SK-N-SH treated with all-trans-retinoic acid at 6 μM for 48 hours (cell line): Measurements from ENCODE around the gene ZNF274.

Experiments
- ATAC-seq: fragments of 200-7000 bp; cut with Tn5 transposase; 3 replicates; pipeline ENCODE4 v1.9.1; 2020; ENCODE audit warnings: mild to moderate bottlenecking, moderate library complexity
- ARNTL ChIP-seq: fragments of 450-650 bp; formaldehyde crosslinking; IDR thresholded peaks from 2 replicates; pipeline ENCODE4 v1.5.0; 2020; ENCODE audit warnings: low read depth, mild to moderate bottlenecking, moderate library complexity, borderline replicate concordance
- BACH2 ChIP-seq: fragments of 250-450 bp; sonication (Bioruptor Pico); IDR thresholded peaks from 2 replicates; pipeline ENCODE4 v1.9.0; 2021; ENCODE audit warnings: mild to moderate bottlenecking, borderline replicate concordance
- ESRRG ChIP-seq: fragments of 250-450 bp; sonication (Bioruptor Pico); IDR thresholded peaks from 2 replicates; pipeline ENCODE4 v1.6.1; 2021; ENCODE audit warnings: mild to moderate bottlenecking
- ISL1 ChIP-seq: fragments of 250-450 bp; sonication (Bioruptor Pico); IDR thresholded peaks from 2 replicates; pipeline ENCODE4 v2.1.2; 2022; ENCODE audit warnings: mild to moderate bottlenecking, moderate library complexity
- OSR1 ChIP-seq: fragments of 250-450 bp; sonication (Bioruptor Pico); IDR thresholded peaks from 2 replicates; pipeline ENCODE4 v1.8.0; 2022; ENCODE audit warnings: moderate library complexity, mild to moderate bottlenecking, inconsistent platforms
- PPARA ChIP-seq: fragments of 250-450 bp; sonication (Bioruptor Pico); IDR thresholded peaks from 2 replicates; pipeline ENCODE4 v1.5.0; 2020; ENCODE audit warnings: mild to moderate bottlenecking, borderline replicate concordance
- RARB ChIP-seq: fragments of 250-450 bp; sonication (Bioruptor Pico); IDR thresholded peaks from 2 replicates; pipeline ENCODE4 v1.8.0; 2021; ENCODE audit warnings: mild to moderate bottlenecking, moderate library complexity
- SNAI2 ChIP-seq: fragments of 250-450 bp; sonication (Bioruptor Pico); IDR thresholded peaks from 2 replicates; pipeline ENCODE4 v1.5.0; 2020; ENCODE audit warnings: mild to moderate bottlenecking, moderate library complexity
- TOX ChIP-seq: fragments of 250-450 bp; sonication (Bioruptor Pico); IDR thresholded peaks from 2 replicates; pipeline ENCODE4 v1.8.0; 2021; ENCODE audit warnings: mild to moderate bottlenecking, moderate library complexity, borderline replicate concordance
- ZNF565 ChIP-seq: fragments of 450-650 bp; formaldehyde crosslinking; conservative IDR thresholded peaks from 2 replicates; pipeline ENCODE4 v1.5.0; 2020; ENCODE audit warnings: low read depth, mild to moderate bottlenecking, moderate library complexity
- ZNF70 ChIP-seq: fragments of 450-650 bp; formaldehyde crosslinking; IDR thresholded peaks from 2 replicates; pipeline ENCODE4 v1.5.0; 2020; ENCODE audit warnings: mild to moderate bottlenecking, moderate library complexity
- ZNF8 ChIP-seq: fragments of 450-650 bp; formaldehyde crosslinking; IDR thresholded peaks from 2 replicates; pipeline ENCODE4 v1.5.0; 2020; ENCODE audit warnings: mild to moderate bottlenecking, moderate library complexity
- TF ChIP-seq, protein P1 (sequence below): fragments of 250-450 bp; sonication (Bioruptor Pico); IDR thresholded peaks from 2 replicates; pipeline ENCODE4 v1.8.0; 2021; ENCODE audit warnings: low read depth, mild to moderate bottlenecking, moderate library complexity, borderline replicate concordance
- TF ChIP-seq, protein P2 (sequence below): fragments of 250-450 bp; sonication (Bioruptor Pico); IDR thresholded peaks from 2 replicates; pipeline ENCODE4 v1.5.0; 2020; ENCODE audit warnings: mild to moderate bottlenecking, moderate library complexity
- TF ChIP-seq, protein P3 (sequence below): fragments of 250-450 bp; sonication (Bioruptor Pico); IDR thresholded peaks from 2 replicates; pipeline ENCODE4 v1.5.1; 2021; ENCODE audit warnings: mild to moderate bottlenecking, moderate library complexity
- TF ChIP-seq, protein P4 (sequence below): fragments of 250-450 bp; sonication (Bioruptor Pico); IDR thresholded peaks from 2 replicates; pipeline ENCODE4 v1.8.0; 2020; ENCODE audit warnings: mild to moderate bottlenecking, moderate library complexity, borderline replicate concordance
- TF ChIP-seq, protein P5 (sequence below): fragments of 250-450 bp; sonication (Bioruptor Pico); IDR thresholded peaks from 2 replicates; pipeline ENCODE4 v1.5.1; 2020; ENCODE audit warnings: low read depth, mild to moderate bottlenecking, moderate library complexity

Gene ZNF274

DNA sequence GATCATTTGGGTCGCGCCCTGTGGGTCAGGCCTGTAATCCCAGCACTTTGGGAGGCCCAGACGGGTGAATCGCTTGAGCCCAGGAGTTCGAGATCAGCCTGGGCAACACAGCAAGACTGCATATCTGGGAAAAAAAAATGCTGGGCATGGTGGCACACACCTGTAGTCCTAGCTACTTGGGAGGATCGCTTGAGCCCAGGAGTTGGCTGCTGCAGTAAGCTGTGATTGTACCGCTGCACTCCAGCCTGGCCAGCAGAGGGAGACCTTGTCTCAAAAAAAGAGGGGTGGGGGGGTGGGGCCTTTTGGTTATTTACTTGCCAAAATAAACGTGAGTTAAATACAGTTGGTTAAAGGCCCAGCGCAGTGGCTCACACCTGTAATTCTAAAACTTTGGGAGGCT is 36.0 kb downstream of the ZNF274 start:
- TF ChIP-seq ESRRG: no peak
- TF ChIP-seq, protein P1, sequence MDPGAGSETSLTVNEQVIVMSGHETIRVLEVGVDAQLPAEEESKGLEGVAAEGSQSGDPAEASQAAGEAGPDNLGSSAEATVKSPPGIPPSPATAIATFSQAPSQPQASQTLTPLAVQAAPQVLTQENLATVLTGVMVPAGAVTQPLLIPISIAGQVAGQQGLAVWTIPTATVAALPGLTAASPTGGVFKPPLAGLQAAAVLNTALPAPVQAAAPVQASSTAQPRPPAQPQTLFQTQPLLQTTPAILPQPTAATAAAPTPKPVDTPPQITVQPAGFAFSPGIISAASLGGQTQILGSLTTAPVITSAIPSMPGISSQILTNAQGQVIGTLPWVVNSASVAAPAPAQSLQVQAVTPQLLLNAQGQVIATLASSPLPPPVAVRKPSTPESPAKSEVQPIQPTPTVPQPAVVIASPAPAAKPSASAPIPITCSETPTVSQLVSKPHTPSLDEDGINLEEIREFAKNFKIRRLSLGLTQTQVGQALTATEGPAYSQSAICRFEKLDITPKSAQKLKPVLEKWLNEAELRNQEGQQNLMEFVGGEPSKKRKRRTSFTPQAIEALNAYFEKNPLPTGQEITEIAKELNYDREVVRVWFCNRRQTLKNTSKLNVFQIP: no peak
- TF ChIP-seq ARNTL: no peak
- no peak for TF ChIP-seq SNAI2 (CRISPR knock-in tag)
- TF ChIP-seq TOX (CRISPR knock-in tag): no peak
- TF ChIP-seq ZNF565: no peak
- TF ChIP-seq ZNF70 (CRISPR knock-in tag): no peak
- TF ChIP-seq, protein P2, sequence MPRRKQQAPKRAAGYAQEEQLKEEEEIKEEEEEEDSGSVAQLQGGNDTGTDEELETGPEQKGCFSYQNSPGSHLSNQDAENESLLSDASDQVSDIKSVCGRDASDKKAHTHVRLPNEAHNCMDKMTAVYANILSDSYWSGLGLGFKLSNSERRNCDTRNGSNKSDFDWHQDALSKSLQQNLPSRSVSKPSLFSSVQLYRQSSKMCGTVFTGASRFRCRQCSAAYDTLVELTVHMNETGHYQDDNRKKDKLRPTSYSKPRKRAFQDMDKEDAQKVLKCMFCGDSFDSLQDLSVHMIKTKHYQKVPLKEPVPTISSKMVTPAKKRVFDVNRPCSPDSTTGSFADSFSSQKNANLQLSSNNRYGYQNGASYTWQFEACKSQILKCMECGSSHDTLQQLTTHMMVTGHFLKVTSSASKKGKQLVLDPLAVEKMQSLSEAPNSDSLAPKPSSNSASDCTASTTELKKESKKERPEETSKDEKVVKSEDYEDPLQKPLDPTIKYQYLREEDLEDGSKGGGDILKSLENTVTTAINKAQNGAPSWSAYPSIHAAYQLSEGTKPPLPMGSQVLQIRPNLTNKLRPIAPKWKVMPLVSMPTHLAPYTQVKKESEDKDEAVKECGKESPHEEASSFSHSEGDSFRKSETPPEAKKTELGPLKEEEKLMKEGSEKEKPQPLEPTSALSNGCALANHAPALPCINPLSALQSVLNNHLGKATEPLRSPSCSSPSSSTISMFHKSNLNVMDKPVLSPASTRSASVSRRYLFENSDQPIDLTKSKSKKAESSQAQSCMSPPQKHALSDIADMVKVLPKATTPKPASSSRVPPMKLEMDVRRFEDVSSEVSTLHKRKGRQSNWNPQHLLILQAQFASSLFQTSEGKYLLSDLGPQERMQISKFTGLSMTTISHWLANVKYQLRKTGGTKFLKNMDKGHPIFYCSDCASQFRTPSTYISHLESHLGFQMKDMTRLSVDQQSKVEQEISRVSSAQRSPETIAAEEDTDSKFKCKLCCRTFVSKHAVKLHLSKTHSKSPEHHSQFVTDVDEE (CRISPR knock-in tag): no peak
- no peak for TF ChIP-seq PPARA (CRISPR knock-in tag)
- TF ChIP-seq ISL1: no peak
- TF ChIP-seq RARB: no peak
- TF ChIP-seq, protein P3, sequence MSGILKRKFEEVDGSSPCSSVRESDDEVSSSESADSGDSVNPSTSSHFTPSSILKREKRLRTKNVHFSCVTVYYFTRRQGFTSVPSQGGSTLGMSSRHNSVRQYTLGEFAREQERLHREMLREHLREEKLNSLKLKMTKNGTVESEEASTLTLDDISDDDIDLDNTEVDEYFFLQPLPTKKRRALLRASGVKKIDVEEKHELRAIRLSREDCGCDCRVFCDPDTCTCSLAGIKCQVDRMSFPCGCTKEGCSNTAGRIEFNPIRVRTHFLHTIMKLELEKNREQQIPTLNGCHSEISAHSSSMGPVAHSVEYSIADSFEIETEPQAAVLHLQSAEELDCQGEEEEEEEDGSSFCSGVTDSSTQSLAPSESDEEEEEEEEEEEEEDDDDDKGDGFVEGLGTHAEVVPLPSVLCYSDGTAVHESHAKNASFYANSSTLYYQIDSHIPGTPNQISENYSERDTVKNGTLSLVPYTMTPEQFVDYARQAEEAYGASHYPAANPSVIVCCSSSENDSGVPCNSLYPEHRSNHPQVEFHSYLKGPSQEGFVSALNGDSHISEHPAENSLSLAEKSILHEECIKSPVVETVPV (CRISPR knock-in tag): no peak
- TF ChIP-seq BACH2 (CRISPR knock-in tag): no peak
- TF ChIP-seq OSR1: no peak
- ATAC-seq: no peak

DNA sequence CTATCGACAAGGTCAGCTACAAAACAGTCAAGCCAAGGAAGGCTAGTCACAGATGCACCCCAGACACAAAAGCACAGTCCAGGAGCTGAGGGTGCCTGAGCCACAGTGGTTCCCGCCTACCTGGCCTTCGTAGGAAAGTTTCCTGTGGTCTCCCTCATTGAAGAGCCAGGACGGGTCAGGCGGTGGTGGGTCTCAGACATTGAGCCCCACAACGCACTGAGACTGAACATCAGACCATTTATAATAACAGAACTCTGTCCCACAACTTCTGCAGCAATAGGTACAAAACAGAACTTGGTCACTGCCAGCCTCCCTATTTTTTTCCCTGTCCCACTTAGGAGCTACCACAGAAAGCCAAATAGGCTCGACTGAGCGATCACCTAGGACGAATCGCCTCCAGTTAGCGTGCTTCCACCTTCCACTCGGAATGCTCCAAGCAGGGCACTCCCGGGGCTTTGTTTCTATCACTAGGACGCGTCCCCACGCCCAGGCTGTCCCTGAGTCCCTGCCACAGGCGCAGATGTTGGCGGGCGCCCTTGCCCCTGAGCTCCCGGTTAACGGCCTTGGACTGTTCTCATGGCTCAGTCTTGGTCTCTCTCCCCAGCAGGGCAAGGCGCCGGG is 45.2 kb downstream of the ZNF274 start:
- no peak for ATAC-seq

More for the DNA sequence above, 45.2 kb downstream of the ZNF274 start:
- TF ChIP-seq, protein P1: no peak
- no peak for TF ChIP-seq BACH2 (CRISPR knock-in tag)
- TF ChIP-seq ARNTL: no peak
- no peak for TF ChIP-seq ISL1
- TF ChIP-seq, protein P4, sequence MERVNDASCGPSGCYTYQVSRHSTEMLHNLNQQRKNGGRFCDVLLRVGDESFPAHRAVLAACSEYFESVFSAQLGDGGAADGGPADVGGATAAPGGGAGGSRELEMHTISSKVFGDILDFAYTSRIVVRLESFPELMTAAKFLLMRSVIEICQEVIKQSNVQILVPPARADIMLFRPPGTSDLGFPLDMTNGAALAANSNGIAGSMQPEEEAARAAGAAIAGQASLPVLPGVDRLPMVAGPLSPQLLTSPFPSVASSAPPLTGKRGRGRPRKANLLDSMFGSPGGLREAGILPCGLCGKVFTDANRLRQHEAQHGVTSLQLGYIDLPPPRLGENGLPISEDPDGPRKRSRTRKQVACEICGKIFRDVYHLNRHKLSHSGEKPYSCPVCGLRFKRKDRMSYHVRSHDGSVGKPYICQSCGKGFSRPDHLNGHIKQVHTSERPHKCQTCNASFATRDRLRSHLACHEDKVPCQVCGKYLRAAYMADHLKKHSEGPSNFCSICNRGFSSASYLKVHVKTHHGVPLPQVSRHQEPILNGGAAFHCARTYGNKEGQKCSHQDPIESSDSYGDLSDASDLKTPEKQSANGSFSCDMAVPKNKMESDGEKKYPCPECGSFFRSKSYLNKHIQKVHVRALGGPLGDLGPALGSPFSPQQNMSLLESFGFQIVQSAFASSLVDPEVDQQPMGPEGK (CRISPR knock-in tag): no peak
- TF ChIP-seq ZNF70 (CRISPR knock-in tag): no peak
- no peak for TF ChIP-seq SNAI2 (CRISPR knock-in tag)
- no peak for TF ChIP-seq ZNF8 (CRISPR knock-in tag)
- TF ChIP-seq, protein P3 (CRISPR knock-in tag): no peak
- TF ChIP-seq, protein P5, sequence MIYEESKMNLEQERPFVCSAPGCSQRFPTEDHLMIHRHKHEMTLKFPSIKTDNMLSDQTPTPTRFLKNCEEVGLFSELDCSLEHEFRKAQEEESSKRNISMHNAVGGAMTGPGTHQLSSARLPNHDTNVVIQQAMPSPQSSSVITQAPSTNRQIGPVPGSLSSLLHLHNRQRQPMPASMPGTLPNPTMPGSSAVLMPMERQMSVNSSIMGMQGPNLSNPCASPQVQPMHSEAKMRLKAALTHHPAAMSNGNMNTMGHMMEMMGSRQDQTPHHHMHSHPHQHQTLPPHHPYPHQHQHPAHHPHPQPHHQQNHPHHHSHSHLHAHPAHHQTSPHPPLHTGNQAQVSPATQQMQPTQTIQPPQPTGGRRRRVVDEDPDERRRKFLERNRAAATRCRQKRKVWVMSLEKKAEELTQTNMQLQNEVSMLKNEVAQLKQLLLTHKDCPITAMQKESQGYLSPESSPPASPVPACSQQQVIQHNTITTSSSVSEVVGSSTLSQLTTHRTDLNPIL (CRISPR knock-in tag): no peak
- TF ChIP-seq TOX (CRISPR knock-in tag): no peak
